H1 (cell line): Measurements from ENCODE around the gene WDR6. TPM values are rescaled to one million over a fixed set of nuclear protein-coding genes. Genes with fewer than 3 reads are reported as not detected.

ENCODE experiments used
- CTCF ChIA-PET: fragments of 300-600 bp; sonication (Branson Sonifier 250); formaldehyde crosslinking; loops from one replicate; lab custom pipeline; 2021; ENCODE audit not compliant: partially characterized antibody; lab: Charles Lee
- POLR2A ChIA-PET: fragments of 300-600 bp; sonication (Branson Sonifier 250); formaldehyde crosslinking; loops from one replicate; lab custom pipeline; 2021; ENCODE audit warnings: inconsistent platforms; ENCODE audit not compliant: partially characterized antibody; lab: Charles Lee
- DNase-seq, 2 experiments: peaks; one replicate each; pipeline versions ENCODE4 v3.0.0 to v3.0.0-alpha.2; 2010 to 2022; ENCODE audit warnings: low spot score in 2 of 2, low read depth in 1 of 2, mixed read lengths in 1 of 2
- FAIRE-seq: peaks from 2 replicates; lab custom pipeline; 2011; peaks lifted over from hg19 to GRCh38; lab: Jason Lieb, UNC
- H2AFZ ChIP-seq: 2 replicates; pipeline ENCODE4 v1.8.1; 2012; ENCODE audit warnings: low read length, inconsistent platforms
- H2AK5ac ChIP-seq: 2 replicates; pipeline ENCODE4 v1.6.1; 2013; ENCODE audit warnings: low read depth, low read length
- H2BK120ac ChIP-seq: replicated peaks from 2 replicates; pipeline ENCODE3; 2013; ENCODE audit warnings: low read depth, low read length, inconsistent platforms
- H2BK12ac ChIP-seq: 2 replicates; pipeline ENCODE4 v1.6.1; 2013; ENCODE audit warnings: low read depth, low read length
- H2BK15ac ChIP-seq: 2 replicates; pipeline ENCODE4 v1.6.1; 2013; ENCODE audit warnings: low read length
- H2BK20ac ChIP-seq: 2 replicates; pipeline ENCODE4 v1.6.1; 2013; ENCODE audit warnings: low read length
- H2BK5ac ChIP-seq: 2 replicates; pipeline ENCODE4 v1.6.1; 2013; ENCODE audit warnings: low read depth, low read length
- H3K14ac ChIP-seq: 2 replicates; pipeline ENCODE4 v1.6.1; 2013; ENCODE audit warnings: inconsistent platforms; ENCODE audit not compliant: insufficient read length
- H3K18ac ChIP-seq: 2 replicates; pipeline ENCODE4 v1.6.1; 2013; ENCODE audit warnings: low read length; ENCODE audit errors: extremely low read depth
- H3K23ac ChIP-seq: 2 replicates; pipeline ENCODE4 v1.6.1; 2013; ENCODE audit warnings: inconsistent platforms; ENCODE audit not compliant: insufficient read length
- H3K23me2 ChIP-seq: 2 replicates; pipeline ENCODE4 v1.6.1; 2013; ENCODE audit warnings: low read depth, low read length
- H3K27ac ChIP-seq: 2 replicates; pipeline ENCODE4 v1.6.1; 2011; ENCODE audit warnings: low read depth, low read length, inconsistent platforms
- H3K27me3 ChIP-seq, 4 experiments: replicated peaks in 1 of 4; 1 replicate in 1 of 4; 2 replicates in 3 of 4; pipeline versions ENCODE4 v1.6.1 to v1.8.1; 2011 to 2013; ENCODE audit warnings: low read length in 3 of 4, mild to moderate bottlenecking in 3 of 4, inconsistent platforms in 2 of 4, mixed read lengths in 2 of 4, moderate library complexity in 1 of 4; ENCODE audit not compliant: control insufficient read depth in 3 of 4, insufficient read depth in 3 of 4; ENCODE audit errors: extremely low read depth in 1 of 4
- H3K36me3 ChIP-seq, 4 experiments: 2 replicates each; pipeline versions ENCODE4 v1.6.1 to v1.8.1; 2011 to 2013; ENCODE audit warnings: mild to moderate bottlenecking in 4 of 4, low read length in 3 of 4, moderate library complexity in 2 of 4, control low read depth in 1 of 4, inconsistent platforms in 1 of 4; ENCODE audit not compliant: insufficient read depth in 4 of 4, control insufficient read depth in 2 of 4
- H3K4ac ChIP-seq: replicated peaks from 2 replicates; pipeline ENCODE3; 2013; ENCODE audit warnings: low read length, low read depth, mixed read lengths, inconsistent platforms; ENCODE audit not compliant: insufficient read length
- H3K4me1 ChIP-seq, 4 experiments: replicated peaks in 1 of 4; 1 replicate in 1 of 4; 2 replicates in 3 of 4; pipeline versions ENCODE4 v1.6.1 to v1.8.1; 2011 to 2013; ENCODE audit warnings: low read length in 3 of 4, inconsistent platforms in 2 of 4, mixed read lengths in 1 of 4; ENCODE audit not compliant: insufficient read depth in 4 of 4, control insufficient read depth in 3 of 4
- H3K4me2 ChIP-seq, 2 experiments: 2 replicates each; pipeline versions ENCODE4 v1.6.1 to v1.8.1; 2011 to 2013; ENCODE audit warnings: low read depth in 2 of 2, low read length in 2 of 2, control low read depth in 1 of 2, inconsistent platforms in 1 of 2, mild to moderate bottlenecking in 1 of 2; ENCODE audit not compliant: insufficient read depth in 1 of 2
- H3K4me3 ChIP-seq, 4 experiments: fragments of 200-600, 300-600 bp in 1 of 4; sonication (generic), shearing (Covaris generic), sonication (Bioruptor Twin) in 1 of 4; 2 replicates each; pipeline versions ENCODE4 v1.5.1 to v1.8.1; 2011 to 2016; ENCODE audit warnings: low read length in 4 of 4, low read depth in 3 of 4, control low read depth in 2 of 4, inconsistent platforms in 2 of 4, mild to moderate bottlenecking in 2 of 4, mixed read lengths in 1 of 4, moderate library complexity in 1 of 4; ENCODE audit not compliant: insufficient read depth in 2 of 4; ENCODE audit errors: extremely low read depth in 1 of 4
- H3K56ac ChIP-seq: replicated peaks from 2 replicates; pipeline ENCODE3; 2013; ENCODE audit warnings: low read depth, mild to moderate bottlenecking, mixed read lengths, low read length, inconsistent platforms; ENCODE audit not compliant: insufficient read length
- H3K79me1 ChIP-seq: 2 replicates; pipeline ENCODE4 v1.6.1; 2013; ENCODE audit warnings: low read depth, low read length, control low read depth
- H3K79me2 ChIP-seq, 2 experiments: 2 replicates each; pipeline versions ENCODE4 v1.6.1 to v1.8.1; 2012 to 2013; ENCODE audit warnings: low read length in 2 of 2, mild to moderate bottlenecking in 2 of 2, inconsistent platforms in 1 of 2; ENCODE audit not compliant: insufficient read depth in 2 of 2, control insufficient read depth in 1 of 2
- H3K9ac ChIP-seq, 4 experiments: replicated peaks in 1 of 4; 1 replicate in 1 of 4; 2 replicates in 3 of 4; pipeline versions ENCODE4 v1.6.1 to v1.8.1; 2011 to 2013; ENCODE audit warnings: low read depth in 3 of 4, low read length in 3 of 4, control low read depth in 2 of 4, mild to moderate bottlenecking in 2 of 4, moderate library complexity in 2 of 4, inconsistent platforms in 1 of 4; ENCODE audit errors: extremely low read depth in 1 of 4
- H3K9me3 ChIP-seq, 2 experiments: 2 replicates each; pipeline versions ENCODE4 v1.6.1 to v1.8.1; 2012 to 2013; ENCODE audit warnings: mild to moderate bottlenecking in 2 of 2, moderate library complexity in 2 of 2, control low read depth in 1 of 2, inconsistent platforms in 1 of 2, low read depth in 1 of 2, low read length in 1 of 2, mixed read lengths in 1 of 2; ENCODE audit not compliant: insufficient read depth in 2 of 2
- H4K20me1 ChIP-seq, 2 experiments: replicated peaks in 1 of 2; 2 replicates each; pipeline versions ENCODE3 to v1.8.1; 2011 to 2013; ENCODE audit warnings: inconsistent platforms in 2 of 2, low read length in 2 of 2, mild to moderate bottlenecking in 1 of 2; ENCODE audit not compliant: insufficient read depth in 2 of 2, control insufficient read depth in 1 of 2
- H4K5ac ChIP-seq: 2 replicates; pipeline ENCODE4 v1.6.1; 2013; ENCODE audit warnings: low read length, low read depth, mixed read lengths, inconsistent platforms; ENCODE audit not compliant: insufficient read length
- H4K8ac ChIP-seq: 2 replicates; pipeline ENCODE4 v1.8.0; 2013; ENCODE audit warnings: mild to moderate bottlenecking, moderate library complexity, low read length, inconsistent platforms; ENCODE audit not compliant: insufficient read depth; ENCODE audit errors: extremely low read depth
- H4K91ac ChIP-seq: replicated peaks from 2 replicates; pipeline ENCODE3; 2013; ENCODE audit warnings: low read length, mixed read lengths, inconsistent platforms; ENCODE audit not compliant: insufficient read length
- BRCA1 ChIP-seq: IDR thresholded peaks from 2 replicates; pipeline ENCODE4 v1.6.1; 2012; ENCODE audit warnings: low read depth, low read length, improper control_type of control experiment
- CBX8 ChIP-seq: fragments of 300-800, 300-1000 bp; sonication (generic); IDR thresholded peaks from 2 replicates; pipeline ENCODE4 v1.7.1; 2016; ENCODE audit warnings: low read depth, low read length, borderline replicate concordance
- GTF2F1 ChIP-seq: IDR thresholded peaks from 2 replicates; pipeline ENCODE4 v1.6.1; 2012; ENCODE audit warnings: low read depth, low read length, improper control_type of control experiment, borderline replicate concordance
- HDAC2 ChIP-seq, 2 experiments: fragments of 300-600 bp in 1 of 2; sonication (generic) in 1 of 2; IDR thresholded peaks; 2 replicates each; pipeline ENCODE4 v1.6.1; 2011 to 2012; ENCODE audit warnings: low read depth in 2 of 2, low read length in 2 of 2, mild to moderate bottlenecking in 2 of 2, moderate library complexity in 2 of 2, borderline replicate concordance in 1 of 2, inconsistent platforms in 1 of 2
- MAFK ChIP-seq: IDR thresholded peaks from 2 replicates; pipeline ENCODE4 v1.6.1; 2012; ENCODE audit warnings: low read depth, mild to moderate bottlenecking, improper control_type of control experiment, low read length
- NANOG ChIP-seq: IDR thresholded peaks from 2 replicates; pipeline ENCODE4 v1.6.1; 2011; ENCODE audit warnings: low read length, low read depth, mild to moderate bottlenecking, inconsistent platforms; ENCODE audit not compliant: insufficient read depth, poor library complexity, severe bottlenecking
- RFX5 ChIP-seq: IDR thresholded peaks from 2 replicates; pipeline ENCODE4 v1.6.1; 2011; ENCODE audit warnings: low read depth, low read length, improper control_type of control experiment, borderline replicate concordance
- ZNF274 ChIP-seq: IDR thresholded peaks from 2 replicates; pipeline ENCODE4 v1.7.0; 2012; ENCODE audit warnings: low read length, borderline replicate concordance; ENCODE audit errors: extremely low read depth
- WGBS, 2 experiments: shearing (Covaris generic) in 1 of 2; methylation state at CpG; one replicate each; pipeline versions ENCODE4 v1.1.6 to v1.1.7; 2013 to 2015; ENCODE audit warnings: low lambda C conversion rate in 2 of 2, mixed read lengths in 2 of 2, inconsistent platforms in 1 of 2, low coverage in 1 of 2, missing lambda C conversion rate in 1 of 2; ENCODE audit not compliant: insufficient replicate concordance in 2 of 2, insufficient coverage in 1 of 2, insufficient read length in 1 of 2; ENCODE audit errors: extremely low coverage in 1 of 2, missing lambda C conversion rate in 1 of 2; 5-methylcytosine and 5-hydroxymethylcytosine counted together
- polyA plus RNA-seq, 7 experiments: library from polyadenylated mRNA; depleted of rRNA in 3 of 7; stranded (reverse) in 5 of 7; unstranded in 2 of 7; fragments of >200 nt in 5 of 7; fragments of 200-250 nt in 2 of 7; gene quantifications; 1 replicate in 5 of 7; 2 replicates in 1 of 7; 4 replicates in 1 of 7; pipeline versions ENCODE4 v1.2.1 to v1.2.3, GENCODE V29; 2011 to 2013; ENCODE audit warnings: missing spikeins in 2 of 7, mixed read lengths in 2 of 7
- total RNA-seq: library from RNA; stranded (reverse); fragmentation: NEBNext Ultra II Directional; extraction: Animal tissue kit (Norgen Biotek cat#: 25700); gene quantifications from 2 replicates; pipeline ENCODE4 v1.2.1, GENCODE V29; 2021
- TF ChIP-seq, protein P1 (sequence below): IDR thresholded peaks from 2 replicates; pipeline ENCODE4 v1.6.1; 2011; ENCODE audit warnings: low read length, improper control_type of control experiment

Gene WDR6
- total and polyA plus RNA-seq, 2 of the 8 experiments (the other 6 are each of a cell fraction or from before 2014, with no cell fraction given) = 180 to 257 TPM

DNA sequence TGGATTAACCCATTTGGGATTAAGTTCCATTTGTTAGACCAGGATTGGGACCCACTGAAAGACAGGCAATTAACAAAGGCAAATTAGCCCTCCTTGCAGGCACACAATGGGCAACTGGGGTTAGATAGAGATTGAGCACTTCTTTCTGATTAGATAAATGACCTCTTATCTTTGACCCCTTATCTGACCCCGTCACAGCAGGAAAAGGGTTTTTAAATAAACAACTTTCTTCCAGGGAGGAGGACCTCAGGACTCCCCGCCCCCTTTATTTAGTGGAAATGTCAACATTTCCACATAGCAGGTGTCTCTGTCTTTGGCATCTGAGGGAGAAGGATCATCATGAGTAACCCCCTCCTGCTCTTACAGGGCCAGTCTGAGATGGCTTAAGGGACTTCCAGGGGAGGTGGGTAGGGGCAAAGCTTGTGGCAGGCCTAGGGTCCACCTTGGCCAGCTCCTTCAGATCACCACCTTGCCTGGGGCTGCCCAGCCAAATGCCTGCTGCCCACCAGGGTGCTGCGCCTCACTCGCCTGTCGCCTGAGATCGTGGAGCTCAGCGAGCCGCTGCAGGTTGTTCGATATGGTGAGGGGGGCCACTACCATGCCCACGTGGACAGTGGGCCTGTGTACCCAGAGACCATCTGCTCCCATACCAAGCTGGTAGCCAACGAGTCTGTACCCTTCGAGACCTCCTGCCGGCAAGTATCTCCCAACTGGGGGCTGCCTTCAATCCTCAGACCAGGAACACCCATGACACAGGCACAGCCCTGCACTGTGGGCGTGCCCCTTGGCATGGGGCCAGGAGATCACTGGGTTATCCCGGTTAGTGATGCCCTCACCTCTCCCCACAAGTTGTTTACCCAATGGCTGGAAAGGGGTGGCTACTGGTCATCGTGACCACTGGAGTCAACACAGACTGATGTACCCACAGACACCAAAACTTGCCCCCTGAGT, 2.6 kb upstream of the WDR6 start:
- no peak overlapping the region for H2BK20ac ChIP-seq
- H2AK5ac ChIP-seq = no peak overlapping the region
- no peak overlapping the region for H3K4me2 ChIP-seq
- peak overlapping the region; percentile 50; the same call in 1 of the 2 replicates for H2BK12ac ChIP-seq
- H2BK15ac ChIP-seq = no peak overlapping the region; the same call in 1 of the 2 replicates
- H4K20me1 ChIP-seq = peaks cover 7 to 12% of the 10 kb centered on the region in 2 experiments
- peaks cover 7% of the 10 kb centered on the region for H3K79me1 ChIP-seq
- ChIA-PET POLR2A (interaction anchor here (0.6 to 38.8 kb wide), 7 partner anchors 2 to 812 kb away, joined by 3 to 1518 read pairs (median 3); partner anchors contain the start of genes CELSR3, DALRD3, IMPDH2 and NDUFAF3), CTCF (interaction anchor here (5.0 to 24.3 kb wide), 3 partner anchors 11 to 17 kb away, joined by 36 to 467 read pairs (median 42); partner anchors contain the start of genes NDUFAF3 and P4HTM)
- H3K27me3 ChIP-seq = no peaks in the 10 kb centered on the region
- no peaks in the 10 kb centered on the region for H3K9me3 ChIP-seq
- no peak overlapping the region for H3K4me3 ChIP-seq
- H3K14ac ChIP-seq = no peak overlapping the region
- DNase-seq = no peak
- no peak overlapping the region for H3K18ac ChIP-seq
- no peak overlapping the region for H3K9ac ChIP-seq
- no peak for FAIRE-seq
- H4K8ac ChIP-seq = no peak overlapping the region
- H2BK5ac ChIP-seq = no peak overlapping the region
- WGBS, 2 experiments = 90% methylated on average over 16 of the region's 16 CpGs; no CpG with 5 or more reads in 1 of the 2 experiments
- H3K36me3 ChIP-seq = peaks cover 0 to 5% (median 1%) of the 10 kb centered on the region in 4 experiments; a peak in 2 of 8 replicates
- peaks cover 11 to 18% of the 10 kb centered on the region in 2 experiments for H3K79me2 ChIP-seq
- no peak overlapping the region for H3K4ac ChIP-seq
- peaks cover 12% of the 10 kb centered on the region for H3K23me2 ChIP-seq
- no peak overlapping the region for H2AFZ ChIP-seq
- no peak overlapping the region for H4K91ac ChIP-seq
- no peak overlapping the region for H2BK120ac ChIP-seq
- no peak overlapping the region for H3K23ac ChIP-seq
- no peak overlapping the region for H3K56ac ChIP-seq
- H3K4me1 ChIP-seq = peaks cover 0 to 13% (median 9%) of the 10 kb centered on the region in 4 experiments; a peak in 6 of 7 replicates
- no peak overlapping the region for H3K27ac ChIP-seq
- no peak overlapping the region for H4K5ac ChIP-seq
- no peak for TF ChIP-seq CBX8
- TF ChIP-seq HDAC2 (IDR thresholded peaks at IDR 0.05; ENCODE audit: borderline replicate concordance in 1 of 2, low read depth in 2 of 2, low read length in 2 of 2) = no peak
- no peak for TF ChIP-seq MAFK
- no peak for TF ChIP-seq BRCA1
- no peak for TF ChIP-seq RFX5
- no peak for TF ChIP-seq NANOG
- TF ChIP-seq GTF2F1 = no peak
- TF ChIP-seq ZNF274 = no peak
- TF ChIP-seq, protein P1, sequence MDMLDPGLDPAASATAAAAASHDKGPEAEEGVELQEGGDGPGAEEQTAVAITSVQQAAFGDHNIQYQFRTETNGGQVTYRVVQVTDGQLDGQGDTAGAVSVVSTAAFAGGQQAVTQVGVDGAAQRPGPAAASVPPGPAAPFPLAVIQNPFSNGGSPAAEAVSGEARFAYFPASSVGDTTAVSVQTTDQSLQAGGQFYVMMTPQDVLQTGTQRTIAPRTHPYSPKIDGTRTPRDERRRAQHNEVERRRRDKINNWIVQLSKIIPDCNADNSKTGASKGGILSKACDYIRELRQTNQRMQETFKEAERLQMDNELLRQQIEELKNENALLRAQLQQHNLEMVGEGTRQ = no peak
